ENCODE data around the gene DCAF4L1. TPM values are rescaled to one million over a fixed set of nuclear protein-coding genes. Genes with fewer than 3 reads are reported as not detected.

Gene DCAF4L1
- polyA plus RNA-seq, 1 donor (not counting 4 experiments of a cell fraction or from before 2014, with no cell fraction given): 0.75 TPM

- no peaks in the 10 kb centered on the region for H3K27me3 ChIP-seq (ENCODE audit: control insufficient read depth, extremely low read depth, insufficient read depth, low read length)
- no peaks in the 10 kb centered on the region for H3K9me3 ChIP-seq (ENCODE audit: control insufficient read depth, low read depth, low read length)
- H3K79me2 ChIP-seq (ENCODE audit: control insufficient read depth, insufficient read depth, low read length): peaks cover 35% of the 10 kb centered on the region
- peaks cover 28% of the 10 kb centered on the region for H3K4me1 ChIP-seq (ENCODE audit: control insufficient read depth, extremely low read depth, insufficient read depth, low read length)
- H3K9ac ChIP-seq (ENCODE audit: control insufficient read depth, extremely low read depth, insufficient read depth, low read length): no peak overlapping the region
- no peak overlapping the region for H3K27ac ChIP-seq (ENCODE audit: control insufficient read depth, insufficient read depth, low read length)
- H4K20me1 ChIP-seq (ENCODE audit: control insufficient read depth, extremely low read depth, insufficient read depth, low read length): no peaks in the 10 kb centered on the region
- peaks cover 0 to 2% of the 10 kb centered on the region in 2 experiments for H3K36me3 ChIP-seq (ENCODE audit: control insufficient read depth in 2 of 2, extremely low read depth in 1 of 2, insufficient read depth in 2 of 2, low read length in 2 of 2)
- no peak overlapping the region for H2AFZ ChIP-seq (ENCODE audit: control insufficient read depth, low read length)
- H3K9me1 ChIP-seq (ENCODE audit: control insufficient read depth, extremely low read depth, insufficient read depth, low read length): no peaks in the 10 kb centered on the region
- H3K4me2 ChIP-seq (ENCODE audit: control insufficient read depth, extremely low read depth, insufficient read depth, low read depth, low read length): no peak overlapping the region
- no peak for DNase-seq (ENCODE audit: low read depth, low spot score)
- no peak for FAIRE-seq
- no peak for TF ChIP-seq EZH2 (IDR thresholded peaks at IDR 0.05; ENCODE audit: low read length)
- no peak for TF ChIP-seq CTCF (optimal IDR thresholded peaks at IDR 0.05 in 1 of 3, IDR thresholded peaks at IDR 0.05 in 1 of 3, conservative IDR thresholded peaks at IDR 0.05 in 1 of 3; ENCODE audit: extremely low read depth in 1 of 3, insufficient read depth in 2 of 3, low read length in 3 of 3)
- no peak overlapping the region for H3K4me3 ChIP-seq (ENCODE audit: control insufficient read depth in 2 of 3, extremely low read depth in 1 of 3, insufficient read depth in 2 of 3, low read depth in 1 of 3, low read length in 3 of 3)
- dilution Hi-C loops (cut with MboI; ENCODE audit: extremely low pct_ligation_motif_present, low sequenced_read_pairs): no loop called here
Measured at GRCh38 chr4:41933997-41934503, 47.5 kb upstream of the DCAF4L1 start.

GRCh38 chr4:41934514-41934900 lies 47.0 kb upstream of the DCAF4L1 start:
- DNase-seq (ENCODE audit: low read depth, low spot score): no peak
- Histone ChIP-seq H3K9ac (ENCODE audit: control insufficient read depth, extremely low read depth, insufficient read depth, low read length) (no peak overlapping the region), H3K4me3 (ENCODE audit: control insufficient read depth in 2 of 3, extremely low read depth in 1 of 3, insufficient read depth in 2 of 3, low read depth in 1 of 3, low read length in 3 of 3) (peak overlapping the region in 2 of 3 experiments; percentile 86 to 90), H3K27ac (ENCODE audit: control insufficient read depth, insufficient read depth, low read length) (no peak overlapping the region), H3K4me2 (ENCODE audit: control insufficient read depth, extremely low read depth, insufficient read depth, low read depth, low read length) (peak overlapping the region; percentile 11), H2AFZ (ENCODE audit: control insufficient read depth, low read length) (no peak overlapping the region), H3K36me3 (ENCODE audit: control insufficient read depth in 2 of 2, extremely low read depth in 1 of 2, insufficient read depth in 2 of 2, low read length in 2 of 2) (peaks cover under 1 to 2% of the 10 kb centered on the region in 2 experiments), H3K9me3 (ENCODE audit: control insufficient read depth, low read depth, low read length) (no peaks in the 10 kb centered on the region), H3K9me1 (ENCODE audit: control insufficient read depth, extremely low read depth, insufficient read depth, low read length) (no peaks in the 10 kb centered on the region), H3K4me1 (ENCODE audit: control insufficient read depth, extremely low read depth, insufficient read depth, low read length) (peaks cover 32% of the 10 kb centered on the region), H3K79me2 (ENCODE audit: control insufficient read depth, insufficient read depth, low read length) (peaks cover 35% of the 10 kb centered on the region), H4K20me1 (ENCODE audit: control insufficient read depth, extremely low read depth, insufficient read depth, low read length) (no peaks in the 10 kb centered on the region), H3K27me3 (ENCODE audit: control insufficient read depth, extremely low read depth, insufficient read depth, low read length) (no peaks in the 10 kb centered on the region)
- dilution Hi-C loops (cut with MboI; ENCODE audit: extremely low pct_ligation_motif_present, low sequenced_read_pairs): no loop called here
- FAIRE-seq: no peak
- TF ChIP-seq CTCF (optimal IDR thresholded peaks at IDR 0.05 in 1 of 3, IDR thresholded peaks at IDR 0.05 in 1 of 3, conservative IDR thresholded peaks at IDR 0.05 in 1 of 3; ENCODE audit: extremely low read depth in 1 of 3, insufficient read depth in 2 of 3, low read length in 3 of 3) (no peak), EZH2 (IDR thresholded peaks at IDR 0.05; ENCODE audit: low read length) (no peak)
